ENCODE measurements around the gene PIEZO2. TPM values are rescaled to one million over a fixed set of nuclear protein-coding genes. Genes with fewer than 3 reads are reported as not detected.

Gene PIEZO2
- total and polyA plus RNA-seq, 2 of the 8 experiments (the other 6 are each of a cell fraction or from before 2014, with no cell fraction given), result 4.7 to 16.5 TPM

DNA sequence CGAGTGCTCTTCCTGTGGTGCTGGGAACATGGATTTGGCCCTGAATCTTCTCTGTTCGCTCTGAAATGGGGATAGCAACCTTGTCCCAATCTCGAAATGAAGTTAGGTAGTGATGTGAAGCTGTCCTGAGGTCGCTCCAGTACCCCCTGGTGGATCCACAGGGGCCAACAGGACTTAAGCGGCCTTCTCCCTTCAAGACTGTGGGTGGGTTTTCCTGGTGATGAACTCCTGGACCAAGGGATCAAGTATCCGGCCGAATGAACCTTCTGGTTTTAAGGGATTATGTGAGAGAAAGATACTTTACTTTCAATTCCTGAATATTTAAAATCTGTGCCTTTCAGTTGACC is 467.0 kb downstream of the PIEZO2 start (continued):
- TF ChIP-seq, protein P1, sequence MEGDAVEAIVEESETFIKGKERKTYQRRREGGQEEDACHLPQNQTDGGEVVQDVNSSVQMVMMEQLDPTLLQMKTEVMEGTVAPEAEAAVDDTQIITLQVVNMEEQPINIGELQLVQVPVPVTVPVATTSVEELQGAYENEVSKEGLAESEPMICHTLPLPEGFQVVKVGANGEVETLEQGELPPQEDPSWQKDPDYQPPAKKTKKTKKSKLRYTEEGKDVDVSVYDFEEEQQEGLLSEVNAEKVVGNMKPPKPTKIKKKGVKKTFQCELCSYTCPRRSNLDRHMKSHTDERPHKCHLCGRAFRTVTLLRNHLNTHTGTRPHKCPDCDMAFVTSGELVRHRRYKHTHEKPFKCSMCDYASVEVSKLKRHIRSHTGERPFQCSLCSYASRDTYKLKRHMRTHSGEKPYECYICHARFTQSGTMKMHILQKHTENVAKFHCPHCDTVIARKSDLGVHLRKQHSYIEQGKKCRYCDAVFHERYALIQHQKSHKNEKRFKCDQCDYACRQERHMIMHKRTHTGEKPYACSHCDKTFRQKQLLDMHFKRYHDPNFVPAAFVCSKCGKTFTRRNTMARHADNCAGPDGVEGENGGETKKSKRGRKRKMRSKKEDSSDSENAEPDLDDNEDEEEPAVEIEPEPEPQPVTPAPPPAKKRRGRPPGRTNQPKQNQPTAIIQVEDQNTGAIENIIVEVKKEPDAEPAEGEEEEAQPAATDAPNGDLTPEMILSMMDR (IDR thresholded peaks at IDR 0.05; ENCODE audit: control extremely low read depth in 1 of 3, insufficient read depth in 1 of 3, low read depth in 1 of 3, low read length in 3 of 3), result peak; percentile 29 to 34 (median 29)
